Vagina (tissue), 2 donors: Measurements from ENCODE around the gene LPGAT1. TPM values are rescaled to one million over a fixed set of nuclear protein-coding genes. Genes with fewer than 3 reads are reported as not detected.

Experiments used
- DNase-seq, 2 donors: peaks; one replicate each; pipeline ENCODE4 v3.0.0-alpha.2; 2017; ENCODE audit errors: extremely low spot score in 2 of 2
- H3K27ac ChIP-seq: fragments of 200-600 bp; sonication (generic); one replicate; pipeline ENCODE4 v1.5.1; 2019
- H3K27me3 ChIP-seq: fragments of 200-600 bp; sonication (generic); one replicate; pipeline ENCODE4 v1.5.1; 2019
- H3K36me3 ChIP-seq, 2 donors: fragments of 200-600 bp; sonication (generic); one replicate each; pipeline ENCODE4 v1.5.1; 2017 to 2019
- H3K4me1 ChIP-seq: fragments of 200-600 bp; sonication (generic); one replicate; pipeline ENCODE4 v1.5.1; 2019
- H3K4me3 ChIP-seq, 2 donors: fragments of 200-600 bp; sonication (generic); 1 replicate in 1 of 2; 2 replicates in 1 of 2; pipeline ENCODE4 v1.5.1; 2016 to 2019
- H3K9me3 ChIP-seq: fragments of 200-600 bp; sonication (generic); one replicate; pipeline ENCODE4 v1.5.1; 2019
- POLR2A ChIP-seq, 2 donors: fragments of 450-650 bp; IDR thresholded peaks; one replicate each; pipeline ENCODE4 v1.6.1; 2017; ENCODE audit warnings: antibody characterized with exemption in 2 of 2, mild to moderate bottlenecking in 2 of 2, moderate library complexity in 2 of 2
- POLR2AphosphoS5 ChIP-seq, 2 donors: sonication (generic); formaldehyde crosslinking; IDR thresholded peaks; one replicate each; pipeline ENCODE4 v1.9.0; 2017; ENCODE audit warnings: antibody characterized with exemption in 2 of 2, mild to moderate bottlenecking in 2 of 2, low read depth in 1 of 2; ENCODE audit not compliant: insufficient read depth in 1 of 2
- intact Hi-C: fragments of 100-400 bp; cut with DNase I; formaldehyde crosslinking; loops from one replicate; pipeline ENCODE4 v1.15.1; 2023
- total RNA-seq: library from RNA; depleted of rRNA; stranded (reverse); fragments of >200 nt; gene quantifications from one replicate; pipeline ENCODE4 v1.2.3, GENCODE V29; 2016
- TF ChIP-seq, protein P1 (sequence below), 3 experiments: fragments of 450-650 bp in 2 of 3; fragments of 200-600 bp in 1 of 3; sonication (generic) in 1 of 3; IDR thresholded peaks; one replicate each; pipeline ENCODE4 v1.5.1; 2017 to 2019; ENCODE audit warnings: antibody characterized with exemption in 3 of 3, mild to moderate bottlenecking in 2 of 3, moderate library complexity in 2 of 3

Gene LPGAT1
- total RNA-seq, 1 donor from 2014 or later: 63.8 TPM

DNA sequence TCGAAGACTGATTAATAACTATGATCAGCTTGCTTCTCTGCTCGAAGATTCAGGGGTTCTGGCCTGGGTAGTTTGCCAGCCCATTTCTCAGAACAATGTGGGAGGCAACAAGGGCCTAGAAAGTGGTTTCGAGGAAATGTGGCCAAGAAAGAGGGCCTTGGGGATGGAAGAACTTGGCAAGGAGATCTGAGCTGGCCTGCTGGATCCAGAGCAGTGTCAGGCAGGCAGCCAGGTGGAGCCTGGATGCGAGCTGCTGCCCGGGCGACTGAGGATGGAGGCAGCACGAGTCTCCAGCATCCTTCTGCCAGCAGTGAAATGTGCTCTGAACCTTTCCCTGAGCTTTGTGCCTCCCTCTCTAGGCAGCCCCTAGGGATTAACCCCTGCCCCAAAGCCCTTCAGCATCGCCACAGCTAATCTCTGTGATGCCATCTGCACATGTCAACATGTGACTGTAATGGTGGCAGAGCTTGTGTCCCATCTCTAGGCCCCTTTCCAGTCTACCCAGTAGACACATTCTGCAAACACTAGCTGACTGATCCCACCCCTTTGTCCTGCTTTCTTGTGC, 94.1 kb downstream of the LPGAT1 start:
- no peak for DNase-seq
- TF ChIP-seq POLR2A (IDR thresholded peaks at IDR 0.05) (no peak), POLR2AphosphoS5 (IDR thresholded peaks at IDR 0.05; ENCODE audit: insufficient read depth in 1 of 2, low read depth in 1 of 2) (no peak)
- TF ChIP-seq, protein P1, sequence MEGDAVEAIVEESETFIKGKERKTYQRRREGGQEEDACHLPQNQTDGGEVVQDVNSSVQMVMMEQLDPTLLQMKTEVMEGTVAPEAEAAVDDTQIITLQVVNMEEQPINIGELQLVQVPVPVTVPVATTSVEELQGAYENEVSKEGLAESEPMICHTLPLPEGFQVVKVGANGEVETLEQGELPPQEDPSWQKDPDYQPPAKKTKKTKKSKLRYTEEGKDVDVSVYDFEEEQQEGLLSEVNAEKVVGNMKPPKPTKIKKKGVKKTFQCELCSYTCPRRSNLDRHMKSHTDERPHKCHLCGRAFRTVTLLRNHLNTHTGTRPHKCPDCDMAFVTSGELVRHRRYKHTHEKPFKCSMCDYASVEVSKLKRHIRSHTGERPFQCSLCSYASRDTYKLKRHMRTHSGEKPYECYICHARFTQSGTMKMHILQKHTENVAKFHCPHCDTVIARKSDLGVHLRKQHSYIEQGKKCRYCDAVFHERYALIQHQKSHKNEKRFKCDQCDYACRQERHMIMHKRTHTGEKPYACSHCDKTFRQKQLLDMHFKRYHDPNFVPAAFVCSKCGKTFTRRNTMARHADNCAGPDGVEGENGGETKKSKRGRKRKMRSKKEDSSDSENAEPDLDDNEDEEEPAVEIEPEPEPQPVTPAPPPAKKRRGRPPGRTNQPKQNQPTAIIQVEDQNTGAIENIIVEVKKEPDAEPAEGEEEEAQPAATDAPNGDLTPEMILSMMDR (IDR thresholded peaks at IDR 0.05): no peak
- Histone ChIP-seq H3K36me3 (no peaks in the 10 kb centered on the region), H3K4me3 (no peak overlapping the region), H3K27ac (no peak overlapping the region), H3K9me3 (no peaks in the 10 kb centered on the region), H3K27me3 (no peaks in the 10 kb centered on the region), H3K4me1 (peaks cover 15% of the 10 kb centered on the region)
- intact Hi-C loops: no loop called here

DNA sequence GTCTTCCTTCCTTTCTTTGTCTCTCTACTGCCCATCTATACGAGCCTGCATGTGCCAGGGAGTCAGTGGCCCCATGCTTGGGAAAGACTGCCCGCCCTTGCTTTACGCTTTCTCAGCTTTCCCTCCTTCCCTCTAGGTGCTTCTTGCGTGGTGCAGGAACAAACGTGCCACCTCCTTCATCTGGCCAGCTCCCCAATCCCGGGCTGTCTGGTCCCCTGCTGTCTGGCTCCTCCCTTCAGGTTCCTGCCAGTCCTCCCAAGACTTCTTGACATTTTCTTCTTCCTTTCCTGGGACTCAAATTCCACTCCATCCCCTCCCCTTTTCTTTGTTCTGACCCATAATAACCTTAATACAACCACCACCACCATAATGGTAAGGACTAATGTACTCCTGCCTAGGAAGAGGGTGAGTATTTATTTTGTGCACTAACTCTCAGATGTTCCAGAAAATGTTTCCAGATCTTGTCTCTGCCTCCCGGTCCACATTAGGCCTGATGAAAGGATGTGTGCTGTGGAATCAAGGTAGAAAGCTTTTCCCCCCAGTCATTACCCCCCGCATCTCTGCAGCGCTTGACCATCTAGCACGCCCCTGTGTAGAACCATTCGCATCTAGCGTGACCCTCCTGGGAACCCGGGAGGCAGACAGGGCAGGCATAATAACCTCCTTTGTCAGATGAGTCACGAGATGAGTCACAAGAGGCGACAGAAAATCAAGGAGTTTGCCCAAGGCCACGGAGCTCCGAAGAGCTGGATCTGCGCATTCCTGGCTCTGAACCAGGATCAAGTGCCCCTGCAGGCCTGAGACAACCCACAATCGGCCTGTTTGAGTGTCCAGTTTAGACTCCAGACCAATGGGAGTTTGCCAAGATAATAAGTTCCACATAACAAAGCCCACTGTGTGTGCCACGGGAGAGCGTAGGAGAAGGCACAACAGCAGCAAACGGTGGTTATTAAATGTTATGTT, 95.1 kb downstream of the LPGAT1 start:
- Histone ChIP-seq H3K27me3 (no peaks in the 10 kb centered on the region), H3K4me1 (peaks cover 15% of the 10 kb centered on the region), H3K36me3 (no peaks in the 10 kb centered on the region), H3K9me3 (no peaks in the 10 kb centered on the region), H3K27ac (no peak overlapping the region), H3K4me3 (no peak overlapping the region)
- no peak for DNase-seq
- intact Hi-C loops: no loop called here
- TF ChIP-seq, protein P1 (IDR thresholded peaks at IDR 0.05): no peak
- TF ChIP-seq POLR2A (IDR thresholded peaks at IDR 0.05) (no peak), POLR2AphosphoS5 (IDR thresholded peaks at IDR 0.05; ENCODE audit: insufficient read depth in 1 of 2, low read depth in 1 of 2) (no peak)

DNA sequence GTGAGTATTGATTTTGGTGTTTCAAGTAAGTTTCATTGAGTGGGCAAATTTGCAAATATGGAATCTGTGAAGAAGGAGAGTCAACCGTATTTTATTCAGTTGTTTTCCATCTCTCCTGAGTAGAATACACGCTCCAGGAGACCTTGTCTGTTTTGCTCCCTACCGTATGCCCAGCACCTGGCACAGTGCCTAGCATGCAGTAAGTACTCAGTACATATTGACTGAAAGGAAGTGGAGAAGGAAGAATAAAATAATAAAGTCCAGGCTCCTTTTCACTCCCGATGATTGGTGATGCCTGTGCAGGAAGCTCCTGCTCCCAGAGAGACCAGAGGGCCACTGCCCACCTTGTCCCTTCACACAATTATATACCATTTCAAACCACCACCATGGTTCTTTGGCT, 95.8 kb downstream of the LPGAT1 start:
- no peak for TF ChIP-seq POLR2AphosphoS5 (IDR thresholded peaks at IDR 0.05; ENCODE audit: insufficient read depth in 1 of 2, low read depth in 1 of 2)
- TF ChIP-seq, protein P1 (IDR thresholded peaks at IDR 0.05): no peak
- TF ChIP-seq POLR2A (IDR thresholded peaks at IDR 0.05): no peak
- intact Hi-C loops: no loop called here

DNA sequence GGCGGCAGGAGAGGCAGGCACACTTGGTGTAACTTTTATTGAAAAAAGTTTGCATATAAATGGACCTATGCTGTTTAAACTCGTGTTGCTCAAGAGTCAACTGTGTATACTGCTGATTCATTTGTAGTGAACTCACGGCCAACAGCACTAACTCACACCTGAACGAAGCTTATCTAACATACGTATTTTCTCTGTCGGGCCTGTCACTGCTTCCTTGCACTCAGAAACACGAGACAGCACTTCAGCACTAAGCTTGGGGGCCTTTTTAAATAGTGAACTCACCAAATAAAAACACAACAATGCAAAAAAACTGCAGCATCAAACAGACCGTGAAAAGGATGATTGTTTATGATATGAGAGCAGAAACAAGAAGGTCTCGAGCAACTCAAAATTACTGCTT, 96.2 kb downstream of the LPGAT1 start:
- intact Hi-C loops: no loop called here
- TF ChIP-seq POLR2AphosphoS5 (IDR thresholded peaks at IDR 0.05; ENCODE audit: insufficient read depth in 1 of 2, low read depth in 1 of 2): no peak
- TF ChIP-seq POLR2A (IDR thresholded peaks at IDR 0.05): no peak
- TF ChIP-seq, protein P1 (IDR thresholded peaks at IDR 0.05): no peak
- Histone ChIP-seq H3K27ac (no peak overlapping the region), H3K9me3 (no peaks in the 10 kb centered on the region), H3K36me3 (no peaks in the 10 kb centered on the region), H3K4me3 (no peak overlapping the region), H3K27me3 (no peaks in the 10 kb centered on the region), H3K4me1 (peaks cover 15% of the 10 kb centered on the region)
- DNase-seq: no peak

More for the DNA sequence above, 95.8 kb downstream of the LPGAT1 start:
- Histone ChIP-seq H3K4me3 (no peak overlapping the region), H3K27me3 (no peaks in the 10 kb centered on the region), H3K9me3 (no peaks in the 10 kb centered on the region), H3K27ac (no peak overlapping the region), H3K4me1 (peaks cover 15% of the 10 kb centered on the region), H3K36me3 (no peaks in the 10 kb centered on the region)
- no peak for DNase-seq
